Measurements from ENCODE around the gene BCL10. TPM values are rescaled to one million over a fixed set of nuclear protein-coding genes. Genes with fewer than 3 reads are reported as not detected.
A peak's percentile ranks its signal among the peaks of the same experiment; 100 is the strongest.

The BCL10 gene
- total RNA-seq, 1 donor from 2014 or later = 19.9 TPM

DNA sequence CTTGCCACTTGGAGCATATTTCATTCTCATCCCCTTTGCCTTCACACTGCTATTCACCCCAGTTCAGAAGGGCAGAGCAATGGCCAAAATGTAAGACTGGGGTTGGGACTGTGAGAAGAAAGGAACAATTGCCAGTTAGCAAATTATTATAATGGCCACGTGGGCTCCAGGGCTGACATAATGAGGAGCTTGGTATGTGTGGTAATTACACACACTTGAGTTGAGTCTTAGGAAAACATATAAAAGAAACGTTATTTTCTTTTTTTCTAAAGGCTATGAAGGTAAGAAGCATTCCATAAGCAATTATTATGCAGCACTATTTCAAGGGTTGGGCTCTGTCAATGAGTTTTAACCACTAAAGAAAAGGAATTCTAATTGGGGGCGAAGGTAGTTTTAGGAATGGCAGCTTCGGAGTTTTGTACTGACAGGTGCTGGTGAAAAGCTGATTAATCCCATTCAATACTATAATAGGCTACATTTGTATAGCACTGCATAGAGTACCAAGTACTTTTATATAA lies 32.5 kb upstream of the BCL10 start:
- TF ChIP-seq, protein P1, sequence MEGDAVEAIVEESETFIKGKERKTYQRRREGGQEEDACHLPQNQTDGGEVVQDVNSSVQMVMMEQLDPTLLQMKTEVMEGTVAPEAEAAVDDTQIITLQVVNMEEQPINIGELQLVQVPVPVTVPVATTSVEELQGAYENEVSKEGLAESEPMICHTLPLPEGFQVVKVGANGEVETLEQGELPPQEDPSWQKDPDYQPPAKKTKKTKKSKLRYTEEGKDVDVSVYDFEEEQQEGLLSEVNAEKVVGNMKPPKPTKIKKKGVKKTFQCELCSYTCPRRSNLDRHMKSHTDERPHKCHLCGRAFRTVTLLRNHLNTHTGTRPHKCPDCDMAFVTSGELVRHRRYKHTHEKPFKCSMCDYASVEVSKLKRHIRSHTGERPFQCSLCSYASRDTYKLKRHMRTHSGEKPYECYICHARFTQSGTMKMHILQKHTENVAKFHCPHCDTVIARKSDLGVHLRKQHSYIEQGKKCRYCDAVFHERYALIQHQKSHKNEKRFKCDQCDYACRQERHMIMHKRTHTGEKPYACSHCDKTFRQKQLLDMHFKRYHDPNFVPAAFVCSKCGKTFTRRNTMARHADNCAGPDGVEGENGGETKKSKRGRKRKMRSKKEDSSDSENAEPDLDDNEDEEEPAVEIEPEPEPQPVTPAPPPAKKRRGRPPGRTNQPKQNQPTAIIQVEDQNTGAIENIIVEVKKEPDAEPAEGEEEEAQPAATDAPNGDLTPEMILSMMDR (IDR thresholded peaks at IDR 0.05; ENCODE audit: unreplicated experiment) = no peak
- DNase-seq (ENCODE audit: low spot score, unreplicated experiment) = no peak
- H3K27me3 Mint-ChIP-seq = peaks cover 11% of the 10 kb centered on the region
- H3K4me3 Mint-ChIP-seq (ENCODE audit: low read depth) = no peak overlapping the region
- H3K9me3 Mint-ChIP-seq (ENCODE audit: low read depth) = no peaks in the 10 kb centered on the region
- no peak overlapping the region for H3K27ac Mint-ChIP-seq
- H3K4me1 Mint-ChIP-seq (ENCODE audit: low read depth) = peaks cover 2% of the 10 kb centered on the region
- H3K36me3 Mint-ChIP-seq (ENCODE audit: insufficient read depth) = no peaks in the 10 kb centered on the region

DNA sequence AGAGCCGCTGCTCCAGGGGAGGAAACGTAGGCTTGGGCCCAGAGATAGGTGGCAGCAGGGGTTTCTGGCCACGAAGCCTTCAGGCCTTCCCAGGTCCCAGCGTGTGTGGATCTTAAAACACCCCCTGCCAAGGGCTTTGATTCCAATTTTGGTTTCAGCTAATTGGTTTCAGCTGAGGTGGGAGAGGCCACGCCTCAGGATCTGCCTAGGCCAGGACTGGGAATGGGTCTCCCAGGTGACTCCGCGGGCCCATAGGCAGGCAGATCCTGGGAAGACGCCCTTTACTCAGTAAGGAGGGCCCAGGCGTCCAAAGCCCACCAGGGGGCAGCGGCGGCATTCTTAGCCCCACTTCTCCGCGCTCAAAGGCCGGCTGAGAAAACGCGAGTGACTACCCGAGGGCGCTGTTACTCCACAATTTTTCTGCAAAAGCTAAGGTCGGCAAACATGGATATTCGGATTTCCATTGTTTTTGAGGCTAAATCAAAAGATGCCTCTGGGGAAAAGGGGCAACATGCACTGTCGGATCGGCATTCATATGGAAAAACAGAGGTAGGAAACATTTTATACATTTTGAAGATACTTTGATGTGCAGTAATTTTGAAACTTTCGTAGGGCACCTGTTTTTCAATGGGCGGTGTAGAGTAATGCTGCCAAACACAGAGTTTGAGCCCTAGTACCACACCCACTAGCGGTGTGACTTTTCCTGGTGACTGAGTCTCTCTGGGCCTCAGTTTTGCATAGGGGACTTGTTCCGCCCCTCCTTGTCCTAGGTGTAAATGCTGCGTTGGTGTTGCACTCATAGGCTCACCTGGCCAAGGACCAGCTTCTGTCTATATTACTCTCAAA lies 31.8 kb upstream of the BCL10 start:
- Mint-ChIP-seq H3K27me3 (peaks cover 11% of the 10 kb centered on the region), H3K36me3 (ENCODE audit: insufficient read depth) (no peaks in the 10 kb centered on the region), H3K9me3 (ENCODE audit: low read depth) (no peaks in the 10 kb centered on the region), H3K4me3 (ENCODE audit: low read depth) (peak overlapping the region; percentile 23), H3K27ac (no peak overlapping the region), H3K4me1 (ENCODE audit: low read depth) (peaks cover 2% of the 10 kb centered on the region)
- peak; percentile 83 for DNase-seq (ENCODE audit: low spot score, unreplicated experiment)
- TF ChIP-seq, protein P1 (IDR thresholded peaks at IDR 0.05; ENCODE audit: unreplicated experiment) = peak; percentile 98

DNA sequence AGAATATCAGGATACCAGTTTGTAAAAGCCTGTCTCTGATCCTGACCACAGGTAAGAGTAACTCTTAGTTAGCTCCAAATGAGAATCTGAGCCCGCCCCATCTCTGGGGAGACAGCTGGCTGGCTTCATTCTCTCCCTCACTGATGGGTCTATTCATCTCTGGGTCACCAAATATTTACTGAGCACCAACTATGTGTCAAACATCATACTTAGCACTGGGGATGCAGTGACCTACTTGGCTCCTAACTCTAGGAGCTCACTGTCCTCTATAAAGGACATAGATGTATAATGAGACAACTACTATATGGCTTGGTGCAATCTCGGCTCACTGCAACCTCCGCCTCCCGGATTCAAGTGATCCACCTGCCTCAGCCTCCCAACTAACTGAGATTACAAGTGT lies 29.8 kb upstream of the BCL10 start:
- peaks cover 11% of the 10 kb centered on the region for H3K27me3 Mint-ChIP-seq
- H3K9me3 Mint-ChIP-seq (ENCODE audit: low read depth) = no peaks in the 10 kb centered on the region
- no peak for DNase-seq (ENCODE audit: low spot score, unreplicated experiment)
- peaks cover 2% of the 10 kb centered on the region for H3K4me1 Mint-ChIP-seq (ENCODE audit: low read depth)
- no peak overlapping the region for H3K4me3 Mint-ChIP-seq (ENCODE audit: low read depth)
- no peak overlapping the region for H3K27ac Mint-ChIP-seq
- no peaks in the 10 kb centered on the region for H3K36me3 Mint-ChIP-seq (ENCODE audit: insufficient read depth)
- TF ChIP-seq, protein P1 (IDR thresholded peaks at IDR 0.05; ENCODE audit: unreplicated experiment) = no peak

DNA sequence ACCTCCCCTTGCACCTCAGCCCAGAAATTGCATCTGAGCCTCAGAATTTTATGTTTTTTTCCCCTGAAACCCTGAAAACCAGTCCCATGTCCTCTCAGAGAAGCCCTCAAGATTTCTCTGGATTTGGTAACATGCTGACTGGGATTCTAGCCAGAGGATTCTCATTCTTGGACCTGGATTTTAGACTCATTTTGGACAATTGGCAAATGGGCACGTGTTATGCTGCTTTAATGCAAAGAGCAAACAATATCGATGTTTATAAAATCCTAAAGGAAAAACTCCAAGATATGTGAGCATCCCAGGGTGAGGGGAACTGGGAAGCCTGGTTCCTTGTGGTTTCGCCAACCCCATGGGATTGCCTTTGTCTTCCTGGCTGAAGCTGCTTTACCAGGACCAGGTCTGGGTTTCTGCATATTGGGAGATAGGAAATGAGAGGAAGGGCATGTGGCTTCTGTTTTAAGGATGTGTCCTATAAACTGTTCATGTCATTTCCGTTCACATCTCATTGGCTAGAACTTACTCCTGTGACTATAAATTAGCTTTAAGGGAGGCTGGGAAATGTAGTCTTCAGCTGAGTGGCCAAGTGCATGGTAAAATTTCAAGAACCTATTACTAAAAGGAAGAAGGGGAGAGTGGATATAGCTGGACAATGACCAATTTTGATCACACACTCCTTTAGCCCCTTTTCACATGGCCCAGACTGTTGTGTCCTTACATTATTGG lies 27.2 kb upstream of the BCL10 start:
- TF ChIP-seq, protein P1 (IDR thresholded peaks at IDR 0.05; ENCODE audit: unreplicated experiment) = no peak
- Mint-ChIP-seq H3K27ac (no peak overlapping the region), H3K4me1 (ENCODE audit: low read depth) (peaks cover 2% of the 10 kb centered on the region), H3K36me3 (ENCODE audit: insufficient read depth) (no peaks in the 10 kb centered on the region), H3K27me3 (peaks cover 3% of the 10 kb centered on the region), H3K9me3 (ENCODE audit: low read depth) (no peaks in the 10 kb centered on the region), H3K4me3 (ENCODE audit: low read depth) (no peak overlapping the region)
- DNase-seq (ENCODE audit: low spot score, unreplicated experiment) = no peak

DNA sequence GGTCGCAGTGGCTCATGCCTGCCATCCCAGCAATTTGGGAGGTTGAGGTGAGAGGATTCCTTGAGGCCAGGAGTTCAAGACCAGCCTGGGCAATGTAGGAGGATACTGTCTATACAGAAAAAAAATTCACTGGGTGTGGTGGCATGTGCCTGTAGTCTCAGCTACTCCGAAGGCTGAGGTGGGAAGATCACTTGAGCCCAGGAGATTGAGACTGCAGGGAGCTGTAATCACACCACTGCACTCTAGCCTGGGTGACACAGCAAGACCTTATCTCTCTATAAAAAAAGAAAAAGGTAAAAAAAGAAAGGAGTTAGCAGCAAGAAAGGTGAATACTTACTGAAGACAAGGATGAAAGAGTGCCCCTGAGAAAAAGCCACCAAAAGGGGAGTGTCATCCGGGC lies 23.7 kb upstream of the BCL10 start:
- Mint-ChIP-seq H3K4me3 (ENCODE audit: low read depth) (no peak overlapping the region), H3K4me1 (ENCODE audit: low read depth) (peaks cover 2% of the 10 kb centered on the region), H3K36me3 (ENCODE audit: insufficient read depth) (no peaks in the 10 kb centered on the region), H3K27me3 (peaks cover 3% of the 10 kb centered on the region), H3K9me3 (ENCODE audit: low read depth) (no peaks in the 10 kb centered on the region), H3K27ac (no peak overlapping the region)
- no peak for DNase-seq (ENCODE audit: low spot score, unreplicated experiment)
- TF ChIP-seq, protein P1 (IDR thresholded peaks at IDR 0.05; ENCODE audit: unreplicated experiment) = no peak
